Natural killer cell treated with Interleukin-12 subunit alpha and Interleukin-12 subunit beta and Interleukin-15 and Interleukin-18, amount 100 ng/mL, for 72 hours (primary cell): Measurements from ENCODE around the gene ULBP1. TPM values are rescaled to one million over a fixed set of nuclear protein-coding genes. Genes with fewer than 3 reads are reported as not detected.
"Not testable (repeated sequence)": the region's sequence is repeated elsewhere in the genome, so short reads cannot be mapped to it uniquely, and the experiment has no call there.

Source experiments
- ATAC-seq, 2 donors: fragments of 150-1000 bp; cut with Tn5 transposase in 1 of 2; sonication (Bioruptor Pico), chemical (Tn5 transposase) in 1 of 2; 2 replicates each; pipeline ENCODE4 v1.10.0; 2021
- DNase-seq: peaks from one replicate; pipeline ENCODE4 v3.0.0; 2022; ENCODE audit warnings: low spot score
- H3K27ac Mint-ChIP-seq, 2 donors: 1 replicate in 1 of 2; 2 replicates in 1 of 2; pipeline ENCODE4 v1.8.0; 2022; ENCODE audit warnings: mixed read lengths in 2 of 2, mild to moderate bottlenecking in 1 of 2, moderate library complexity in 1 of 2
- H3K27me3 Mint-ChIP-seq, 2 donors: 1 replicate in 1 of 2; 2 replicates in 1 of 2; pipeline ENCODE4 v1.8.0; 2022; ENCODE audit warnings: mixed read lengths in 2 of 2
- H3K36me3 Mint-ChIP-seq: one replicate; pipeline ENCODE4 v1.8.0; 2022; ENCODE audit warnings: mixed read lengths
- H3K4me1 Mint-ChIP-seq, 2 donors: 1 replicate in 1 of 2; 2 replicates in 1 of 2; pipeline ENCODE4 v1.8.0; 2022; ENCODE audit warnings: low read depth in 2 of 2, mixed read lengths in 2 of 2, mild to moderate bottlenecking in 1 of 2
- H3K4me3 Mint-ChIP-seq: one replicate; pipeline ENCODE4 v1.8.0; 2022; ENCODE audit warnings: mixed read lengths
- H3K9me3 Mint-ChIP-seq: 2 replicates; pipeline ENCODE4 v1.8.0; 2022; ENCODE audit warnings: mixed read lengths
- total RNA-seq, 2 donors: library from RNA; stranded (reverse); gene quantifications; one replicate each; pipeline ENCODE4 v1.2.3, GENCODE V29; 2022

ULBP1 gene
- total RNA-seq, 2 donors from 2014 or later: 0.31 to 1.5 TPM

GRCh38 chr6:150016324-150017185 is 52.8 kb downstream of the ULBP1 start:
- Mint-ChIP-seq H3K27ac (no peak overlapping the region), H3K27me3 (peaks cover 57 to 73% of the 10 kb centered on the region in 2 donors), H3K36me3 (no peaks in the 10 kb centered on the region), H3K4me1 (peaks cover 12 to 18% of the 10 kb centered on the region in 2 donors), H3K4me3 (no peak overlapping the region), H3K9me3 (no peaks in the 10 kb centered on the region)
- peak; percentile 61 to 74 for ATAC-seq
- DNase-seq: peak; percentile 72

GRCh38 chr6:150017186-150017521 is 53.4 kb downstream of the ULBP1 start:
- H3K36me3 Mint-ChIP-seq, DNase-seq, H3K9me3 Mint-ChIP-seq, ATAC-seq, H3K27ac Mint-ChIP-seq, H3K4me3 Mint-ChIP-seq: not testable (repeated sequence)
- Mint-ChIP-seq H3K27me3 (peaks cover 57 to 72% of the 10 kb centered on the region in 2 donors), H3K4me1 (peaks cover 12 to 18% of the 10 kb centered on the region in 2 donors)

DNA sequence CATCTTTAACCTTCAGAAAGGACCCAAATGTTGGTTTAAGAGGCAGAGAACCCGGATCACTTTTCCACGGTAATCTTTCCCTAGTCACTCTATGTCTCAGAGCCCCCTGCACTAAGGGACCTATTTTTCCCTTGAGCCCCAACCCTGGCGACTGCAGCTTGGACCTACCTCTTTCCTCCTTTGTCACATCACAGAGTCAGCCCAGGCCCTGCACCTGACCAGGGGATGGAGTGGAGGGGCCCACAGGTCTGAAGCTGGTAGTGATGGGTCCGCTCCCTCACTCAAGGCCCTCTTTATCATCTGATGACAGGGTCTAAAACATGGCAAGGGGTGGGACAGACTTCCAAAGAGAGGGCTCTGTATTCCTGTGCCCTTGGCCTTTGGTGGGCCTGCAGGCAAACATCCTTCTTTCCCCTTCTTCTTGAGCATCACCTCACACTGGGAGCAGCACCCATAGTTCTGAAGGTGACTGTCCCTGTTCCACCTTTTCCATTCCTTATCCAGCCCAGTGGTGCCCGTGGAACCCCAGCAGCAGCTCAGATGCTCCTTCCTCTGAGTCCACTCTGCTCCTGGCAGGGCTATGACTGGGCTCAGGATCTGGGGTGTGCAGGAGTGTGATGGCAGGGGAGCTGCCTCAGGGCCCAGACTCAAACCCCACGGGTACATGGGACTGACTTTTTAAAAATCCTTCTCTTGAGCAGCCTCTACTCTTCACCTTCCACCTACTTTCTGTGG is 55.3 kb downstream of the ULBP1 start:
- DNase-seq: no peak
- Mint-ChIP-seq H3K36me3 (no peaks in the 10 kb centered on the region), H3K27ac (no peak overlapping the region), H3K9me3 (no peaks in the 10 kb centered on the region), H3K4me1 (peaks cover 9 to 14% of the 10 kb centered on the region in 2 donors), H3K27me3 (peaks cover 44 to 57% of the 10 kb centered on the region in 2 donors), H3K4me3 (no peak overlapping the region)
- ATAC-seq: no peak

GRCh38 chr6:150021870-150022269 is 58.1 kb downstream of the ULBP1 start:
- ATAC-seq, H3K4me3 Mint-ChIP-seq, DNase-seq, H3K27ac Mint-ChIP-seq, H3K36me3 Mint-ChIP-seq, H3K4me1 Mint-ChIP-seq, H3K9me3 Mint-ChIP-seq: not testable (repeated sequence)
- H3K27me3 Mint-ChIP-seq: peaks cover 45 to 60% of the 10 kb centered on the region in 2 donors

Other genes with a start within 250 kb of the ULBP1 start
- gene LATS1, start 245.8 kb upstream of the ULBP1 start, total RNA-seq: 10 to 100 TPM; 37.4 to 41.4 TPM
- 10 to 100 TPM; 53.3 to 73.2 TPM for gene NUP43, start 217.4 kb upstream of the ULBP1 start, total RNA-seq
- gene PCMT1, start 214.2 kb upstream of the ULBP1 start, total RNA-seq: 10 to 100 TPM; 67.9 to 68.5 TPM
- gene LRP11, start 99.6 kb upstream of the ULBP1 start, total RNA-seq: 1 to 10 TPM; 1.6 to 2.9 TPM
- gene RAET1E, start 65.8 kb upstream of the ULBP1 start, total RNA-seq: not detected
- under 1 TPM in 1 of 2 donors, not detected in 1; 0.43 TPM for gene RAET1G, start 40.8 kb upstream of the ULBP1 start, total RNA-seq
- 1 to 10 TPM in 1 of 2 donors, under 1 TPM in 1; 0.98 to 4.0 TPM for gene ULBP2, start 21.9 kb upstream of the ULBP1 start, total RNA-seq
- not detected for gene RAET1L, start 61.6 kb downstream of the ULBP1 start, total RNA-seq
- under 1 TPM; 0.45 to 0.98 TPM for gene ULBP3, start 105.2 kb downstream of the ULBP1 start, total RNA-seq
- under 1 TPM in 1 of 2 donors, not detected in 1; 0.73 TPM for gene PPP1R14C, start 179.1 kb downstream of the ULBP1 start, total RNA-seq